ENCODE data around the gene LRIG1. TPM values are rescaled to one million over a fixed set of nuclear protein-coding genes. Genes with fewer than 3 reads are reported as not detected.

The LRIG1 gene
- total RNA-seq, 2 donors from 2014 or later, result 121 to 131 TPM

GRCh38 chr3:66401675-66402491 lies 98.9 kb downstream of the LRIG1 start:
- no peak for DNase-seq (ENCODE audit: low spot score)
- H3K4me3 ChIP-seq, result no peak overlapping the region
- ATAC-seq (ENCODE audit: insufficient number of reproducible peaks, low FRiP score, low read depth), result no peak

GRCh38 chr3:66401157-66401550 lies 99.7 kb downstream of the LRIG1 start:
- no peaks in the 10 kb centered on the region for H3K27me3 ChIP-seq (replicated peaks; ENCODE audit: insufficient read depth)
- ATAC-seq (ENCODE audit: insufficient number of reproducible peaks, low FRiP score, low read depth), result no peak
- H3K4me1 ChIP-seq (ENCODE audit: control insufficient read depth in 1 of 2, low read depth in 2 of 2), result peaks cover 50 to 98% of the 10 kb centered on the region in 2 donors
- no peak for TF ChIP-seq CTCF (IDR thresholded peaks at IDR 0.05)
- H3K4me3 ChIP-seq, result no peak overlapping the region
- no peak for DNase-seq (ENCODE audit: low spot score)
- peak overlapping the region; percentile 92 to 94 for H3K27ac ChIP-seq
- H3K9me3 ChIP-seq, result no peaks in the 10 kb centered on the region
- no peaks in the 10 kb centered on the region for H3K36me3 ChIP-seq

More at GRCh38 chr3:66401675-66402491, 98.9 kb downstream of the LRIG1 start:
- Histone ChIP-seq H3K27ac (peak overlapping the region; percentile 92 to 94), H3K27me3 (replicated peaks; ENCODE audit: insufficient read depth) (no peaks in the 10 kb centered on the region), H3K36me3 (peaks cover 4% of the 10 kb centered on the region), H3K4me1 (ENCODE audit: control insufficient read depth in 1 of 2, low read depth in 2 of 2) (peaks cover 57 to 98% of the 10 kb centered on the region in 2 donors), H3K9me3 (no peaks in the 10 kb centered on the region)
- no peak for TF ChIP-seq CTCF (IDR thresholded peaks at IDR 0.05)

GRCh38 chr3:66400411-66401156 lies 100.2 kb downstream of the LRIG1 start:
- peaks cover 49 to 98% of the 10 kb centered on the region in 2 donors for H3K4me1 ChIP-seq (ENCODE audit: control insufficient read depth in 1 of 2, low read depth in 2 of 2)
- peak overlapping the region; percentile 92 to 94 for H3K27ac ChIP-seq
- H3K9me3 ChIP-seq, result no peaks in the 10 kb centered on the region
- no peak for DNase-seq (ENCODE audit: low spot score)
- H3K4me3 ChIP-seq, result no peak overlapping the region
- ATAC-seq (ENCODE audit: insufficient number of reproducible peaks, low FRiP score, low read depth), result no peak
- H3K27me3 ChIP-seq (replicated peaks; ENCODE audit: insufficient read depth), result no peaks in the 10 kb centered on the region
- no peak for TF ChIP-seq CTCF (IDR thresholded peaks at IDR 0.05)
- H3K36me3 ChIP-seq, result no peaks in the 10 kb centered on the region

- H3K27ac ChIP-seq, result peak overlapping the region; percentile 37 to 92
- H3K4me3 ChIP-seq, result no peak overlapping the region
- DNase-seq (ENCODE audit: low spot score) (no peak), ATAC-seq (ENCODE audit: insufficient number of reproducible peaks, low FRiP score, low read depth) (no peak)
- no peaks in the 10 kb centered on the region for H3K9me3 ChIP-seq
- TF ChIP-seq CTCF (IDR thresholded peaks at IDR 0.05), result no peak
- H3K4me1 ChIP-seq (ENCODE audit: control insufficient read depth in 1 of 2, low read depth in 2 of 2), result peaks cover 47 to 97% of the 10 kb centered on the region in 2 donors
- no peaks in the 10 kb centered on the region for H3K27me3 ChIP-seq (replicated peaks; ENCODE audit: insufficient read depth)
- no peaks in the 10 kb centered on the region for H3K36me3 ChIP-seq
Observed at GRCh38 chr3:66399529-66400232, 101.1 kb downstream of the LRIG1 start.

Measured in thoracic aorta (tissue), 2 donors.